ENCODE data around the gene GPR15. TPM values are rescaled to one million over a fixed set of nuclear protein-coding genes. Genes with fewer than 3 reads are reported as not detected.
A peak's percentile ranks its signal among the peaks of the same experiment; 100 is the strongest.

The GPR15 gene
- polyA plus RNA-seq, 1 donor: 0.24 TPM

DNA sequence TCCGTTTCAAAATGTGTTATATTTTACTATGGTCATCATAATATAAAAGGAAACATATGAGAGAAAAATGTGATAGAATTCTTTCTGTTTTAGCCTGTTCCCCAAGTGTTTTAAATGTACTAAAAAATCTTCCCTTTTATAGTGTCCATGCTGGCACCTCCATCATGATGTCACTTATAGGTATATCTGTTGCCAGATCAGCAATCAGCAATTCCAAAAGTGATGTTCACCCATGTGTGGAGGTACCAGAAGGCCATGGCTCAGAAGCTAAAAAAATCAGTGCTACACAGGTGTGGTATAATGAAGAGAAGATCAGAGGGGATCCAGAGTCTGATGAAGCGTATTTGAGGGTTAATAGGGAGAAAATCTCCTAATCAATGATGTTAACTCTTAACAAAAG, 1.1 kb upstream of the GPR15 start:
- Histone ChIP-seq H3K4me3 (ENCODE audit: low read length) (no peak overlapping the region), H3K9me3 (ENCODE audit: control insufficient read depth, low read depth, low read length) (no peaks in the 10 kb centered on the region), H3K4me1 (ENCODE audit: control insufficient read depth, insufficient read depth, low read length) (peaks cover 16% of the 10 kb centered on the region), H3K27me3 (ENCODE audit: control insufficient read depth, insufficient read depth, low read length) (no peaks in the 10 kb centered on the region), H3K27ac (ENCODE audit: low read length) (no peak overlapping the region), H3K36me3 (ENCODE audit: control insufficient read depth, insufficient read depth, low read length) (no peaks in the 10 kb centered on the region)
- no peak for DNase-seq
- 100% methylated on average over 1 of the region's 2 CpGs for WGBS (ENCODE audit: insufficient coverage, low lambda C conversion rate)

DNA sequence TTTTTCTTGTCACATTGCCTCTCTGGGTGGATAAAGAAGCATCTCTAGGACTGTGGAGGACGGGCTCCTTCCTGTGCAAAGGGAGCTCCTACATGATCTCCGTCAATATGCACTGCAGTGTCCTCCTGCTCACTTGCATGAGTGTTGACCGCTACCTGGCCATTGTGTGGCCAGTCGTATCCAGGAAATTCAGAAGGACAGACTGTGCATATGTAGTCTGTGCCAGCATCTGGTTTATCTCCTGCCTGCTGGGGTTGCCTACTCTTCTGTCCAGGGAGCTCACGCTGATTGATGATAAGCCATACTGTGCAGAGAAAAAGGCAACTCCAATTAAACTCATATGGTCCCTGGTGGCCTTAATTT, 478 bp downstream of the GPR15 start:
- H3K4me3 ChIP-seq (ENCODE audit: low read length): no peak overlapping the region
- no peak for DNase-seq
- peaks cover 16% of the 10 kb centered on the region for H3K4me1 ChIP-seq (ENCODE audit: control insufficient read depth, insufficient read depth, low read length)
- no peaks in the 10 kb centered on the region for H3K9me3 ChIP-seq (ENCODE audit: control insufficient read depth, low read depth, low read length)
- no peaks in the 10 kb centered on the region for H3K36me3 ChIP-seq (ENCODE audit: control insufficient read depth, insufficient read depth, low read length)
- no peaks in the 10 kb centered on the region for H3K27me3 ChIP-seq (ENCODE audit: control insufficient read depth, insufficient read depth, low read length)
- H3K27ac ChIP-seq (ENCODE audit: low read length): no peak overlapping the region
- WGBS (ENCODE audit: insufficient coverage, low lambda C conversion rate): no CpG with 5 or more reads among the region's 5 CpGs

- H3K27me3 ChIP-seq (ENCODE audit: control insufficient read depth, insufficient read depth, low read length): no peaks in the 10 kb centered on the region
- H3K4me3 ChIP-seq (ENCODE audit: low read length): no peak overlapping the region
- H3K27ac ChIP-seq (ENCODE audit: low read length): no peak overlapping the region
- peaks cover 13% of the 10 kb centered on the region for H3K4me1 ChIP-seq (ENCODE audit: control insufficient read depth, insufficient read depth, low read length)
- 100% methylated on average over 1 of the region's 6 CpGs for WGBS (ENCODE audit: insufficient coverage, low lambda C conversion rate)
- H3K9me3 ChIP-seq (ENCODE audit: control insufficient read depth, low read depth, low read length): no peaks in the 10 kb centered on the region
- no peak for DNase-seq
- no peaks in the 10 kb centered on the region for H3K36me3 ChIP-seq (ENCODE audit: control insufficient read depth, insufficient read depth, low read length)
These were observed 1.2 kb downstream of the GPR15 start for GRCh38 chr3:98532709-98533571.

GRCh38 chr3:98534168-98534567, 2.4 kb downstream of the GPR15 start:
- DNase-seq: no peak
- WGBS (ENCODE audit: insufficient coverage, low lambda C conversion rate): 95% methylated on average over 2 of the region's 2 CpGs
- Histone ChIP-seq H3K4me1 (ENCODE audit: control insufficient read depth, insufficient read depth, low read length) (peaks cover 5% of the 10 kb centered on the region), H3K27ac (ENCODE audit: low read length) (no peak overlapping the region), H3K4me3 (ENCODE audit: low read length) (no peak overlapping the region), H3K9me3 (ENCODE audit: control insufficient read depth, low read depth, low read length) (no peaks in the 10 kb centered on the region), H3K36me3 (ENCODE audit: control insufficient read depth, insufficient read depth, low read length) (no peaks in the 10 kb centered on the region), H3K27me3 (ENCODE audit: control insufficient read depth, insufficient read depth, low read length) (no peaks in the 10 kb centered on the region)

- Histone ChIP-seq H3K36me3 (ENCODE audit: control insufficient read depth, insufficient read depth, low read length) (no peaks in the 10 kb centered on the region), H3K27me3 (ENCODE audit: control insufficient read depth, insufficient read depth, low read length) (no peaks in the 10 kb centered on the region), H3K9me3 (ENCODE audit: control insufficient read depth, low read depth, low read length) (no peaks in the 10 kb centered on the region), H3K27ac (ENCODE audit: low read length) (no peak overlapping the region), H3K4me1 (ENCODE audit: control insufficient read depth, insufficient read depth, low read length) (peaks cover 4% of the 10 kb centered on the region), H3K4me3 (ENCODE audit: low read length) (no peak overlapping the region)
- DNase-seq: no peak
- WGBS (ENCODE audit: insufficient coverage, low lambda C conversion rate): 100% methylated on average over 1 of the region's 1 CpG
These were observed 3.0 kb downstream of the GPR15 start for GRCh38 chr3:98534734-98535133.

DNA sequence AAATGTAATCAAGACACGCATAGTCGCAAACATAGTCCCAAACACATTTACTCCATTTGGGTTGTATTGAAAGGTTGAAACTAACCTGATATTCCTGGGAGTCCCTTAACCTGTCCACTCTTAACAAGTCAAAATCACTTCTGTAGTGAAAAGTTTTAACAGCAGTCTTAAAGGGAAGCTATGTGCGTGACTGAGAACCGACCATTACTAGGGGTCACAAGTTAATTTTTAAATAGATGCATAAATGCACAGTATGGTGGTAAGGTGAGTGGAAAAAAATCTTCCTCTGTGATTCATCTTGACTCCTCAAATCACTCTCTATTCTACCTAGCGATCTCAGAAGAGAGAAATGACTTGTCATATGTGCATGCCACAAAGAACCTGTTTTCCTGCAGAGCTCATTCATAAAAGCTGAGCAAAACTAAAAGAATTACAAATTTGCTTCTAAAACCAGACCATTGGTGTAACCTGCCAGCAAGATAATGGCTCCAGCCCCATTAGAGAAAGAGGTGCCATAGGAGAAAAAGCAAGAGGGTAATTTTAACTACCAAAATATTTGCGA, 4.8 kb downstream of the GPR15 start:
- no CpG with 5 or more reads among the region's 6 CpGs for WGBS (ENCODE audit: insufficient coverage, low lambda C conversion rate)
- Histone ChIP-seq H3K9me3 (ENCODE audit: control insufficient read depth, low read depth, low read length) (no peaks in the 10 kb centered on the region), H3K4me3 (ENCODE audit: low read length) (no peak overlapping the region), H3K4me1 (ENCODE audit: control insufficient read depth, insufficient read depth, low read length) (peaks cover 2% of the 10 kb centered on the region), H3K36me3 (ENCODE audit: control insufficient read depth, insufficient read depth, low read length) (no peaks in the 10 kb centered on the region), H3K27ac (ENCODE audit: low read length) (no peak overlapping the region), H3K27me3 (ENCODE audit: control insufficient read depth, insufficient read depth, low read length) (no peaks in the 10 kb centered on the region)
- no peak for DNase-seq

GRCh38 chr3:98540346-98540745, 8.6 kb downstream of the GPR15 start:
- peaks cover 14% of the 10 kb centered on the region for H3K4me1 ChIP-seq (ENCODE audit: control insufficient read depth, insufficient read depth, low read length)
- no peaks in the 10 kb centered on the region for H3K9me3 ChIP-seq (ENCODE audit: control insufficient read depth, low read depth, low read length)
- no peaks in the 10 kb centered on the region for H3K27me3 ChIP-seq (ENCODE audit: control insufficient read depth, insufficient read depth, low read length)
- WGBS (ENCODE audit: insufficient coverage, low lambda C conversion rate): 79% methylated on average over 2 of the region's 3 CpGs
- DNase-seq: peak; percentile 52 to 82
- H3K4me3 ChIP-seq (ENCODE audit: low read length): no peak overlapping the region
- H3K27ac ChIP-seq (ENCODE audit: low read length): peak overlapping the region; percentile 82
- no peaks in the 10 kb centered on the region for H3K36me3 ChIP-seq (ENCODE audit: control insufficient read depth, insufficient read depth, low read length)

DNA sequence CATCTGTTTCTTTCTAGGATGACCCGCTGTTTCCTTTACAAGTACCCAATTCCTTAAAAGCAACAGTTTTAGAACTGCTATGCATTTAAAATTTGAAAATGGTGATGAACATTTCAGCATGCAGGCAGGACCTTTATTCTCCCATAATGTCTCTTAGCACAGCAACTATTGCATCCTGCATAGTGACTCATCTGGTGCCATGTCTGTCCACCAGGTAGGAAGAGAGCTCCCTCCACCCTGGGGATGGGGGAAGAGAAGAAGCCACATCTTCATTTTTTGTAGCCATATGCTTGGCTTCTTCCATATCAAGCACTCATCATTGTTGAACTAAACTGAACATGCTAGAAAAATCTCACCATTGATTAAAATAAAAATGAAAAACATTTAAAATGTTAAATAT, 9.9 kb downstream of the GPR15 start:
- H3K27ac ChIP-seq (ENCODE audit: low read length): peak overlapping the region; percentile 44
- H3K4me3 ChIP-seq (ENCODE audit: low read length): no peak overlapping the region
- peaks cover 14% of the 10 kb centered on the region for H3K4me1 ChIP-seq (ENCODE audit: control insufficient read depth, insufficient read depth, low read length)
- peak in 1 of 2 donors; percentile 27 for DNase-seq
- no peaks in the 10 kb centered on the region for H3K36me3 ChIP-seq (ENCODE audit: control insufficient read depth, insufficient read depth, low read length)
- H3K9me3 ChIP-seq (ENCODE audit: control insufficient read depth, low read depth, low read length): no peaks in the 10 kb centered on the region
- H3K27me3 ChIP-seq (ENCODE audit: control insufficient read depth, insufficient read depth, low read length): no peaks in the 10 kb centered on the region
- no CpG with 5 or more reads among the region's 1 CpG for WGBS (ENCODE audit: insufficient coverage, low lambda C conversion rate)

DNA sequence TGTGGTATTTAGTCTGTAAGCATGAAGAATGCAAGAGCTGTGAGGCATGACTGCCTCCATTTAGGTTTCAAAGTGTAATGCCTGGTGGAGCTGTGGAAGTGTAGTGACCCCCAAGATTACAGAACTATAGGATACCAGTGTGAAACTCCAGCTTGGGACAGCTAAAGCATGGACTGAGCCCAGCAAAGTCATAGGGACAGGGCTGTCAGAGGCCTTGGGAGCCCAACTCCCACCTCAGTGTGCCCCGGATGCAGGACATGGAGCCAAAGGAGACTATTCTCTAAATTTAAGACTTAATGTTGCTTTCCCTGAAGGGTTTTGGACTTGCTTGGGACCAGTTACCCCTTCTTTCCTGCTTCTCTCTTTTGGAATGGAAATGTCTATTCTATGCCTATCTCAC, 10.8 kb downstream of the GPR15 start:
- no peak overlapping the region for H3K4me3 ChIP-seq (ENCODE audit: low read length)
- peak overlapping the region; percentile 44 for H3K27ac ChIP-seq (ENCODE audit: low read length)
- peaks cover 14% of the 10 kb centered on the region for H3K4me1 ChIP-seq (ENCODE audit: control insufficient read depth, insufficient read depth, low read length)

GRCh38 chr3:98545940-98546339, 14.2 kb downstream of the GPR15 start:
- H3K27me3 ChIP-seq (ENCODE audit: control insufficient read depth, insufficient read depth, low read length): no peaks in the 10 kb centered on the region
- no peak overlapping the region for H3K4me3 ChIP-seq (ENCODE audit: low read length)
- H3K9me3 ChIP-seq (ENCODE audit: control insufficient read depth, low read depth, low read length): no peaks in the 10 kb centered on the region
- H3K27ac ChIP-seq (ENCODE audit: low read length): no peak overlapping the region
- no peak for DNase-seq
- H3K36me3 ChIP-seq (ENCODE audit: control insufficient read depth, insufficient read depth, low read length): no peaks in the 10 kb centered on the region
- 81% methylated on average over 2 of the region's 5 CpGs for WGBS (ENCODE audit: insufficient coverage, low lambda C conversion rate)
- H3K4me1 ChIP-seq (ENCODE audit: control insufficient read depth, insufficient read depth, low read length): peaks cover 14% of the 10 kb centered on the region

More for the DNA sequence above, 10.8 kb downstream of the GPR15 start:
- WGBS (ENCODE audit: insufficient coverage, low lambda C conversion rate): no CpG with 5 or more reads among the region's 1 CpG
- H3K27me3 ChIP-seq (ENCODE audit: control insufficient read depth, insufficient read depth, low read length): no peaks in the 10 kb centered on the region
- H3K9me3 ChIP-seq (ENCODE audit: control insufficient read depth, low read depth, low read length): no peaks in the 10 kb centered on the region
- DNase-seq: no peak
- H3K36me3 ChIP-seq (ENCODE audit: control insufficient read depth, insufficient read depth, low read length): no peaks in the 10 kb centered on the region

DNA sequence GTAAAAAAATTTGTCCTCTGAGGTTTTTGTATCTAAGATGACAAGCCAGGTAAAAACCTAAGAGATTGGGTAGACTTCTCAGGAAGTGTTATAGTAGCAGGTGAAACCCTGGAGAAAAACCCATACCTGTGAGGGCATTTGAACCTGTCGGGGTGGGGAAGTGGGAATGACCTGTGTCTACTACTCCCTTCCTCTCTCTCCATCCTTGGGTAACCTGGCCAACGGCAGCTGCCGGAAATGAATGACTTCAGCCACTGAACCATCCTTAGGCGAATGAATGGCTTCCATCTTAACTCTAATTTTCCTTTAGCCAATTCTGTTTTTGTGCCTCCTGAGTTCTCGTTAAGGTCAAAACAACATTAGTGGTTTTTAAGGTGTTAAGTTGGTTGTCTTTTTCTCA, 16.8 kb downstream of the GPR15 start:
- Histone ChIP-seq H3K9me3 (ENCODE audit: control insufficient read depth, low read depth, low read length) (no peaks in the 10 kb centered on the region), H3K36me3 (ENCODE audit: control insufficient read depth, insufficient read depth, low read length) (no peaks in the 10 kb centered on the region), H3K4me3 (ENCODE audit: low read length) (no peak overlapping the region), H3K27me3 (ENCODE audit: control insufficient read depth, insufficient read depth, low read length) (no peaks in the 10 kb centered on the region), H3K4me1 (ENCODE audit: control insufficient read depth, insufficient read depth, low read length) (peaks cover 12% of the 10 kb centered on the region), H3K27ac (ENCODE audit: low read length) (no peak overlapping the region)
- no peak for DNase-seq
- no CpG with 5 or more reads among the region's 5 CpGs for WGBS (ENCODE audit: insufficient coverage, low lambda C conversion rate)

Measured in large intestine (tissue), 3 donors.